Lung (tissue), 12 donors: ENCODE data around the gene AQP12A. TPM values are rescaled to one million over a fixed set of nuclear protein-coding genes. Genes with fewer than 3 reads are reported as not detected.

Experiments
- ATAC-seq: fragments of 200-7000 bp; cut with Tn5 transposase; one replicate; pipeline ENCODE4 v1.9.1; 2020; ENCODE audit warnings: moderate number of reproducible peaks; ENCODE audit not compliant: insufficient read depth, low FRiP score
- DNase-seq, 3 donors: peaks; one replicate each; pipeline ENCODE4 v3.0.0-alpha.2; 2013 to 2017
- H3K27ac ChIP-seq, 2 donors: one replicate each; pipeline ENCODE4 v1.5.1; 2013; ENCODE audit warnings: mild to moderate bottlenecking in 2 of 2, moderate library complexity in 2 of 2, control low read depth in 1 of 2, inconsistent platforms in 1 of 2, low read depth in 1 of 2, low read length in 1 of 2
- H3K27me3 ChIP-seq, 3 donors: one replicate each; pipeline ENCODE4 v1.5.1; 2013; ENCODE audit warnings: low read length in 2 of 3; ENCODE audit not compliant: control insufficient read depth in 3 of 3, insufficient read depth in 3 of 3
- H3K36me3 ChIP-seq, 4 donors: one replicate each; pipeline ENCODE4 v1.5.1; 2013; ENCODE audit warnings: low read length in 4 of 4, mild to moderate bottlenecking in 1 of 4, moderate library complexity in 1 of 4; ENCODE audit not compliant: control insufficient read depth in 4 of 4, insufficient read depth in 4 of 4
- H3K4me1 ChIP-seq, 5 donors: one replicate each; pipeline ENCODE4 v1.5.1; 2013; ENCODE audit warnings: low read length in 5 of 5, mild to moderate bottlenecking in 2 of 5, moderate library complexity in 1 of 5; ENCODE audit not compliant: control insufficient read depth in 5 of 5, insufficient read depth in 5 of 5
- H3K4me3 ChIP-seq: one replicate; pipeline ENCODE4 v1.5.1; 2013; ENCODE audit warnings: mild to moderate bottlenecking, control low read depth, moderate library complexity
- H3K9ac ChIP-seq, 2 donors: one replicate each; pipeline ENCODE4 v1.5.1; 2013; ENCODE audit warnings: low read length in 2 of 2, control low read depth in 1 of 2; ENCODE audit not compliant: insufficient read depth in 1 of 2
- H3K9me3 ChIP-seq, 4 donors: one replicate each; pipeline ENCODE4 v1.5.1; 2013; ENCODE audit warnings: low read length in 3 of 4, mild to moderate bottlenecking in 1 of 4, moderate library complexity in 1 of 4; ENCODE audit not compliant: control insufficient read depth in 4 of 4, insufficient read depth in 3 of 4
- CTCF ChIP-seq: IDR thresholded peaks from 2 replicates; pipeline ENCODE4 v1.5.1; 2012; ENCODE audit warnings: mild to moderate bottlenecking; ENCODE audit errors: control extremely low read depth, extremely low read depth
- WGBS, 2 donors: extraction: QIAGEN DNeasy Blood & Tissue Kit; methylation state at CpG; one replicate each; pipeline ENCODE4 v1.1.7; 2013; 5-methylcytosine and 5-hydroxymethylcytosine counted together
- polyA plus RNA-seq, 2 donors: library from polyadenylated mRNA; stranded (reverse); fragments of 200-250 nt; gene quantifications; one replicate each; pipeline ENCODE4 v1.2.1, GENCODE V29; 2013
- total RNA-seq, 2 donors: library from RNA; depleted of rRNA in 1 of 2; stranded (reverse); fragments of >200 nt in 1 of 2; gene quantifications; one replicate each; pipeline ENCODE4 v1.2.1, GENCODE V29; 2014 to 2021
- donor health status: control.
- donor health status: control.
- donor health status: Bipolar disorder and iron deficiency.
- donor health status: healthy.
- donor health status: DM: yes; HTN: yes; CAD: no.

The AQP12A gene
- total and polyA plus RNA-seq, 4 donors = not detected

DNA sequence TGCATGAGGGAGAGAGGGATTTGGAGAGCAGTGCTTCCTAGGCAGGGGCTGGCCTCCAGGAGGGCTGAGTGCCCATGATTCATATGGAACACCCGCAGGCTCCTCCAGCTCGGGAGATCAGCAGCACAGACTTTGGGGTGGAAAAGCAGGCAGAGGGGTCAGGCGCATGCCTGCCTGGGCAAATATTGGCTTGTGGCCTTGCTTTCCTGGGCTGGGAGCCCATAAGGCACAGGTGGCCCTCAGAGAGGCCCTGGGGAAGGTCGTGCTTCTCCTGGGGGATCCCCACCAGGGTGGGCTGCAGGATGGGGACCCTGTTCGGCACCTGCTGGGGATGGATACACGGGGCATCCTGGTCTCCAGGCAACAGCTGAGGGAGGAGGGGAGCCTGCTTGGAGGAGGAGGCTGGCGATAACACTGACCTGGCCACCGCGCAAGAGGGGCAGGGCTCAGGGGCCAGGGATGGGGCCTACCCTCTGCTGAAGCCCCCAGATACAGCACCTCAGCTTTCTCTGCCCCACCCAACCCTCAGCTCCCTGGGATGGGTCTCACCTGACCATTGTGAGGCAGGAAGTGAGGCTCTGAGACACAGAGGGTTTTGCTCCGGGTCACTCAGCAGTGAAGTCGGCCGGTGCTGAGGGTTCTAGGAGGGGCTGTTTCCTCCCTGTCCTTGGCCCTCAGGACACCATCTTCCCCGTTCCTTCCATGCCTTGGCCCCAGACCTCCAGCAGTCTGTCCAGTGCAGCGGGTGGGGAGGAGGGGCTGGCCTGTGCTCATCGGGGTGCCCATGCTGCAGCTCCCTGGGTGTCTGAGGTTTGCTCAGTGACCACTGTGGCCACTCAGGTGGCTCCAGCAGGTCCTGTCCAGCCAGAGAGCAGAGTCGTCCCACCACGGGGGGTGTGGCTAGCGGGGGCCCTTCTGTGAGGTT, 12.0 kb downstream of the AQP12A start:
- Histone ChIP-seq H3K9me3 (peaks cover 0 to 1% (median 0%) of the 10 kb centered on the region in 4 donors), H3K4me1 (peaks cover 0 to 2% (median 0%) of the 10 kb centered on the region in 5 donors), H3K36me3 (no peaks in the 10 kb centered on the region), H3K27ac (no peak overlapping the region), H3K9ac (no peak overlapping the region), H3K4me3 (no peak overlapping the region), H3K27me3 (peaks cover 0 to 5% (median 0%) of the 10 kb centered on the region in 3 donors)
- no peak for DNase-seq
- ATAC-seq = no peak
- WGBS, 2 donors = 72 to 81% methylated on average over 18 of the region's 18 CpGs
- no peak for TF ChIP-seq CTCF

DNA sequence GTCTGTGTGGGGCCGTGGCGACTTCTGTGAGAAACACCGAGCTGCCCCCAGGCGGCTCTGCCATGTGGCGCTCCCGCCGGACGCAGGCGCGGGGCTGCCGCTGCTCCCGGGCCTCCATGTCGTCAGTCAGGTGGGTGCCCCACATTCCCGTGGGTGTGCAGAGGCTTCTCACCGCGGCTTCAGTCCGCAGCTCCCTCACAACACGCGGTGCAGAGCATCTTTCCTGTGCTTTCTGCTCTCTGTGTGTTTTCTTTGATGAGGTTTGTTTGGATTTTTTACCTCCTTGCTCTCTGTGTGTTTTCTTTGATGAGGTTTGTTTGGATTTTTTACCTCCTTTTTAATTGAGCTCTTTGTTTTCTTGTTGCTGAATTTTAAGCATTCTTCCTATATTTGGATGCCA, 13.0 kb downstream of the AQP12A start:
- ATAC-seq = no peak
- no peaks in the 10 kb centered on the region for H3K36me3 ChIP-seq
- H3K9me3 ChIP-seq = peaks cover 0 to 1% (median 0%) of the 10 kb centered on the region in 4 donors
- no peak overlapping the region for H3K4me3 ChIP-seq
- 69 to 78% methylated on average over 19 of the region's 19 CpGs for WGBS, 2 donors
- H3K4me1 ChIP-seq = peaks cover 0 to 2% (median 0%) of the 10 kb centered on the region in 5 donors
- TF ChIP-seq CTCF = no peak
- H3K27me3 ChIP-seq = peaks cover 0 to 5% (median 0%) of the 10 kb centered on the region in 3 donors
- H3K27ac ChIP-seq = no peak overlapping the region
- no peak for DNase-seq
- no peak overlapping the region for H3K9ac ChIP-seq

- WGBS, 2 donors = 31 to 57% methylated on average over 12 of the region's 12 CpGs
- DNase-seq = peak; percentile 25 to 72 (median 66)
- H3K27me3 ChIP-seq = peaks cover 0 to 5% (median 0%) of the 10 kb centered on the region in 3 donors
These were observed 13.6 kb downstream of the AQP12A start for GRCh38 chr2:240705204-240705791.

More at GRCh38 chr2:240705204-240705791, 13.6 kb downstream of the AQP12A start:
- no peak for TF ChIP-seq CTCF
- no peaks in the 10 kb centered on the region for H3K36me3 ChIP-seq
- H3K4me3 ChIP-seq = no peak overlapping the region
- H3K4me1 ChIP-seq = peaks cover 0 to 2% (median 0%) of the 10 kb centered on the region in 5 donors
- no peak overlapping the region for H3K9ac ChIP-seq
- ATAC-seq = no peak
- H3K27ac ChIP-seq = no peak overlapping the region
- H3K9me3 ChIP-seq = peaks cover 0 to 1% (median 0%) of the 10 kb centered on the region in 4 donors
